Body of pancreas (tissue), 4 donors: ENCODE results near the gene EPHX1.

Experiments used
- CTCF ChIP-seq, 7 experiments: fragments of 450-650 bp in 4 of 7; fragments of 200-600 bp in 3 of 7; sonication (generic) in 3 of 7; IDR thresholded peaks; one replicate each; pipeline ENCODE4 v1.5.1; 2016 to 2019; ENCODE audit warnings: antibody characterized with exemption in 7 of 7
- POLR2A ChIP-seq, 3 donors: fragments of 450-650 bp; IDR thresholded peaks; one replicate each; pipeline ENCODE4 v1.6.1; 2016; ENCODE audit warnings: antibody characterized with exemption in 3 of 3, mild to moderate bottlenecking in 2 of 3

- TF ChIP-seq CTCF (IDR thresholded peaks at IDR 0.05): no peak
- TF ChIP-seq POLR2A (IDR thresholded peaks at IDR 0.05): no peak
Measured at GRCh38 chr1:225815526-225816178, 5.7 kb downstream of the EPHX1 start.
